BJ (cell line): ENCODE measurements around the gene RTN4R. TPM values are rescaled to one million over a fixed set of nuclear protein-coding genes. Genes with fewer than 3 reads are reported as not detected.

Experiments used
- CTCF ChIA-PET: fragments of 350-600 bp; formaldehyde crosslinking; extraction: SDS; loops from one replicate; lab custom pipeline; 2021; ENCODE audit warnings: antibody characterized with exemption, inconsistent platforms; lab: Yijun Ruan, JAX
- POLR2A ChIA-PET: fragments of 300-600 bp; sonication (Branson Sonifier 250); formaldehyde crosslinking; extraction: SDS; loops from one replicate; lab custom pipeline; 2021; ENCODE audit warnings: antibody characterized with exemption; lab: Charles Lee
- DNase-seq: peaks from one replicate; pipeline ENCODE4 v3.0.0-alpha.2; 2011; ENCODE audit warnings: low read depth
- H3K27me3 ChIP-seq: 2 replicates; pipeline ENCODE4 v1.6.0; 2011; ENCODE audit warnings: low read length; ENCODE audit not compliant: control insufficient read depth, insufficient read depth
- H3K36me3 ChIP-seq: 2 replicates; pipeline ENCODE4 v1.5.1; 2011; ENCODE audit warnings: low read length; ENCODE audit not compliant: control insufficient read depth, insufficient read depth
- H3K4me3 ChIP-seq: 2 replicates; pipeline ENCODE4 v1.5.1; 2011; ENCODE audit warnings: low read depth, mild to moderate bottlenecking, control low read depth, low read length
- polyA plus RNA-seq: library from polyadenylated mRNA; depleted of rRNA; stranded (reverse); fragments of >200 nt; gene quantifications from 2 replicates; pipeline ENCODE4 v1.2.3, GENCODE V29; 2011
- TF ChIP-seq, protein P1 (sequence below): IDR thresholded peaks from 2 replicates; pipeline ENCODE4 v1.5.1; 2011; ENCODE audit warnings: low read depth, mild to moderate bottlenecking, control low read depth, inconsistent platforms, low read length, moderate library complexity; ENCODE audit not compliant: insufficient read depth

Gene RTN4R
- polyA plus RNA-seq, 1 experiment, result 0.77 TPM

DNA sequence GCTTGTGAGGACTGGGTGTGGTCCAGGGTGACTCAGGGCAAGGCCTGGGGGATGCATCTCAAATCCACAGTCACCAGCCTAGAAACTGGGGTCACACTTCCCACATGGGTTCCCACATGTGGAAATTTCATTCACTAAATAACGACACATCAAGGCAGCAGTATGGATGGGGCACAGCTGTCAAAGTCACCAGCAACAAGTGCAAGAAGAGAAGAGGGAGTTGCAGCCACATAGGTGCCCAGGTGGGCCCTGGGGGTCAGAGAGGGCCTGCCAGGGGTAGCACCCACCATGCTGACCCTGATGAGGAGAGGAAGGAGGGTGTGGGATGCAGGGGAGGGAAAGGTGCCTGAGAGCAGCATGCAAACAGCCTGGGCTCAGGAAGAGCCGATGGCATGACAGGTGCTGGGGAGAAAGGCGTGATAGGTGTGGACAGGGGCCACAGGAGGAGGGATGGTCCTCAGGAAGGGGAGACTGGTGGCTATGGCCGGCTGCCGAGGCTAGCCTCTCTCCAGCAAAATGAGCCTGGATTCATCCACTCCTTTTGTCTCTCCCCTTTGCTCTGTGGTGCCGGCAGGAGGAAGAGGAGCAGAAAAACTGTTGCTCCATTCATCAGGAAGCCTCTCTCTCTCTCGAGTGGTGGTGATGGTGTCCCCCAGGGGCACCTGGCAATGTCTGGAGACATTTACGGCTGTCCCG is 29.4 kb upstream of the RTN4R start:
- no peak for DNase-seq
- ChIA-PET CTCF (no interaction called here), POLR2A (no interaction called here)
- H3K36me3 ChIP-seq, result no peaks in the 10 kb centered on the region
- TF ChIP-seq, protein P1, sequence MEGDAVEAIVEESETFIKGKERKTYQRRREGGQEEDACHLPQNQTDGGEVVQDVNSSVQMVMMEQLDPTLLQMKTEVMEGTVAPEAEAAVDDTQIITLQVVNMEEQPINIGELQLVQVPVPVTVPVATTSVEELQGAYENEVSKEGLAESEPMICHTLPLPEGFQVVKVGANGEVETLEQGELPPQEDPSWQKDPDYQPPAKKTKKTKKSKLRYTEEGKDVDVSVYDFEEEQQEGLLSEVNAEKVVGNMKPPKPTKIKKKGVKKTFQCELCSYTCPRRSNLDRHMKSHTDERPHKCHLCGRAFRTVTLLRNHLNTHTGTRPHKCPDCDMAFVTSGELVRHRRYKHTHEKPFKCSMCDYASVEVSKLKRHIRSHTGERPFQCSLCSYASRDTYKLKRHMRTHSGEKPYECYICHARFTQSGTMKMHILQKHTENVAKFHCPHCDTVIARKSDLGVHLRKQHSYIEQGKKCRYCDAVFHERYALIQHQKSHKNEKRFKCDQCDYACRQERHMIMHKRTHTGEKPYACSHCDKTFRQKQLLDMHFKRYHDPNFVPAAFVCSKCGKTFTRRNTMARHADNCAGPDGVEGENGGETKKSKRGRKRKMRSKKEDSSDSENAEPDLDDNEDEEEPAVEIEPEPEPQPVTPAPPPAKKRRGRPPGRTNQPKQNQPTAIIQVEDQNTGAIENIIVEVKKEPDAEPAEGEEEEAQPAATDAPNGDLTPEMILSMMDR, result no peak
- H3K4me3 ChIP-seq, result no peak overlapping the region
- H3K27me3 ChIP-seq, result peaks cover 7% of the 10 kb centered on the region; the same call in 1 of the 2 replicates

DNA sequence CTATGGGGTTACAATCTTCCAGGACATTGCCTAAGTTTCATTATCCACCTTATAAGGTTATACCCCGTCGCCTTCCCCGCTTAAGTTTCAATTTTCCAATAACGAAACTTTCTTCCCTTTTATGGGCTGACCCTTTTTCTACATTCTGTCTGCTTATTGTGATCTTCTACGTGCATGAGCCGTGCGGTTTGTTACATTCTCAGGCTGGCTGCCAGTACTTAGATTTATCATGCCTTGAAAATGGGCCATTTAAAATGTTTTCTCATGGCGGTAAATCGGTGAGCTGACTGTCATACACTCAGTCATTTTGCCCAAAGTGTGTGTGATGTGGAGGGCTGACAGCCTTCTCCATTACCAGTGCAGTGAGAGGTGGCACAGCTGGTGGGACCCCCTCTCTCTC is 28.5 kb upstream of the RTN4R start:
- Histone ChIP-seq H3K4me3 (no peak overlapping the region), H3K36me3 (no peaks in the 10 kb centered on the region), H3K27me3 (peaks cover 8% of the 10 kb centered on the region)
- ChIA-PET CTCF (no interaction called here), POLR2A (no interaction called here)
- no peak for DNase-seq
- TF ChIP-seq, protein P1, result no peak

DNA sequence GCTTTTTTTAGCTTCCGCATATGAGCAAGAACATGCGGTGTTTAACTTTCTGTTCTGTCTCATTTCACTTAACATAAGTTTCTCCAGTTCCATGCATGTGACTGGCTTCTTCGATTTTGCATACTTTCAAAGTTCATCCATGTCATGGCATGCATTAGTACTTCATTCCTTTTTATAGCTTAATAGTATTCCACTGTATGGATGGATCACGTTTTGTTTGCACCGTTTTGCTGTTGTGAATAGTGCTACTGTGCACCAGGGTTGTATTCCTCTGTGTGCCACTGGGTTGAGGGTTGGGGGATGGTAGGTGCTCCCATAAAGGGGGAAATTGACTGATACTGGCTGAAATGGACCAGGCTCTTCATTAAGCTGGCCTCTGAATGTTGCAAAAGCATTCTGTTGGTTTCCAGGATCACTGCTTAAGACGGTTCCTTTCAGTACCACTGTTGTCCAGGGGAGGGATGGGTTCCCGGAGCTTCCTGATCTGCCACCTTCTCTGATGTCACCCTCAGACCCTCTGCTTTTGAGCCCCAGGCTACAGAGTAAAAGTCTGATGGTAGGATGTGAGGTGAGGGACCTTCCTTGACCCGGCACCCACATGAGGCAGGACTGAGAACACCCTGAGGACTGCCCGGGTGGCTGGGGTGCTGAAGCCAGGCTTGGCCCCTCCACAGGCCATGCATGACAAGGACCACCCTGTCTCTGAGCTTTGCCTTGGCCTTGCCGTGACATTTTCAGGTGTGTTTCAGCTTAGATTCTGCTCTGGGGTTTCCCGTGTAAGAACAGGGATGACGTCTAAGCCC is 27.3 kb upstream of the RTN4R start:
- DNase-seq, result no peak
- Histone ChIP-seq H3K36me3 (no peaks in the 10 kb centered on the region), H3K27me3 (peaks cover 7% of the 10 kb centered on the region), H3K4me3 (no peak overlapping the region)
- ChIA-PET CTCF (interaction anchor here (1.1 to 2.1 kb wide), 4 partner anchors 9 to 140 kb away, joined by 3 to 13 read pairs (median 4); no protein-coding TSS in a partner anchor), POLR2A (no interaction called here)
- TF ChIP-seq, protein P1, result no peak

DNA sequence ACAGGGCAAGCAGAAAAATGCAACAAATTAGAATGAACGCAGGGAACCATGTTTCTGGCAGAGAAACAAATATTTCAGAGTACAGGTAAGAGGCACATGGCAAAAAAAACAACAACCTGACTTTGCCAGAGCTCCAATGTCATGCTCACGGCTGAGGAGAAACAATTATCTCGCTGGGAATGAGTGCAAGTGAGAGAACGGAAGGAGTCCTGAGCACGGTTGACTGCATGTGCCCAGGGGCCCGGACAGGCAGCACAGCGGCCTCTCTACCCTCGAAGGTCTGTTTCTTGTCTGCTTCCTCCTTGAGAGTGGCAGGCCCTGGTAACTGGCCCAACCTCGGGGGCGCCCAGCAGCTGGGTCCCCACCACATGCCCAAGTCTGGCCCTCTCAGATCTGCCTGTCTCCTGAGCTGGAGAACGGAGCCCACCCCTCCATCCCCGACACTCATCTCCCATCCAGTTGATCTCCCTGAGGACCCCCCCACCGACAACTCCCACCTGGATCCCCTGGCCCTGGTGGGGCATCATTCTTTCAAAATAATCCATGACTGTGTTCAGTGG is 24.6 kb upstream of the RTN4R start:
- H3K36me3 ChIP-seq, result no peaks in the 10 kb centered on the region
- POLR2A ChIA-PET, result no interaction called here
- no peak for DNase-seq
- H3K27me3 ChIP-seq, result peaks cover 7% of the 10 kb centered on the region
- no peak overlapping the region for H3K4me3 ChIP-seq
- TF ChIP-seq, protein P1, result no peak
- CTCF ChIA-PET, result interaction anchor here (1.3 to 2.6 kb wide), 3 partner anchors 8 to 137 kb away, joined by 3 to 16 read pairs (median 3); no protein-coding TSS in a partner anchor

DNA sequence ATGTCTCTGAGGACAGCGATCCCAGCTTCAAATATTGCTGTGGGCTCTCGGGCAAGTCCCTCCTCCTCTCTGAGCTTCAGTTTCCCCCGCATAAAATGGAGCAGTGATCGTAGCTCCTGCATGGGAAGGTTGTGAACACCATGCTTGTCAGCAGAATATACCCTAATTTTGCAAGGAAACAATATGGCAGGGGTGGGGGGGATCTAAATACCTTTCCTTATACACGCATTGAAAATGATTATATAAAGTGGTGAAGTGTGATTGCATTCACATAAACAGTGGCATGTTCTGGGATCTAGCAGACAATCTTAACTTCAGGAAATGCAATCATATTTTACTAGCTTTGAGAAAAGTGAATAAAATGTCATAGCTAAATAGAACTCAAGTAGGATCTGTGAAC is 24.0 kb upstream of the RTN4R start:
- POLR2A ChIA-PET, result no interaction called here
- Histone ChIP-seq H3K36me3 (no peaks in the 10 kb centered on the region), H3K27me3 (peaks cover 4% of the 10 kb centered on the region), H3K4me3 (no peak overlapping the region)
- CTCF ChIA-PET, result interaction anchor here (1.2 to 2.6 kb wide), 3 partner anchors 135 to 164 kb away, joined by 3 to 16 read pairs (median 3); no protein-coding TSS in a partner anchor
- TF ChIP-seq, protein P1, result no peak
- DNase-seq, result no peak
